Uterus (tissue), 2 donors: ENCODE measurements around the gene CARS1.

Experiments
- POLR2A ChIP-seq, 2 donors: fragments of 450-650 bp; IDR thresholded peaks; one replicate each; pipeline ENCODE4 v1.6.1; 2016; ENCODE audit warnings: antibody characterized with exemption in 2 of 2, mild to moderate bottlenecking in 1 of 2, moderate library complexity in 1 of 2
- TF ChIP-seq, protein P1 (sequence below), 4 experiments: fragments of 200-600 bp in 2 of 4; fragments of 450-650 bp in 2 of 4; sonication (generic) in 2 of 4; IDR thresholded peaks; one replicate each; pipeline ENCODE4 v1.5.1; 2016 to 2019; ENCODE audit warnings: antibody characterized with exemption in 4 of 4, mild to moderate bottlenecking in 2 of 4, moderate library complexity in 1 of 4

DNA sequence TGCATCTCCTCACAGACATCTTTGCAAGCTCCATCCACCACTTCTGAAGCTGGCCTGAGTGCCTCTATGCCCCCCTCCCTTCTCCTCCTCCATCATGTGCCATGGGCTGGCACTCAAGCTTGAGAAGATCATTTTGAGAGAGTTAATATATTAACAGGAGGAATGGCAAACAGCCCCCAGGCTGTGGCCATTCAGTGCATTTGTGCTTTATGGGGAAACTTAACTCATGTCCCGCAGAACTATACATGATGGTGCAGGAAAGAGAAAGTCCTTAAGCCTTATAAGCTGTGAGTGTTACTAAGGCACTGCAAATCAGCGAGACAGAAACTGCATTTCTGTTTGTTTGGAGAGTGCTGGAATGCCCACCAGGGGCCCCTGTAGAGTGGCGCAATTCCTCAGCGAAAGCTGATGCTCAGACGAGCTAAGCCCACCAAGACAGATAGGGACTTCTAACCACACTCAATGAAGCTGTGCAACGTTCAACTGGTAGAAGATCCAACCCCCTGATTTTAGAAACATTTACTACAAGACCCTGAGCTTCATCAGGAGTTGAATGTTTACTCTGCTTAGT is 101.2 kb downstream of the CARS1 start:
- TF ChIP-seq, protein P1, sequence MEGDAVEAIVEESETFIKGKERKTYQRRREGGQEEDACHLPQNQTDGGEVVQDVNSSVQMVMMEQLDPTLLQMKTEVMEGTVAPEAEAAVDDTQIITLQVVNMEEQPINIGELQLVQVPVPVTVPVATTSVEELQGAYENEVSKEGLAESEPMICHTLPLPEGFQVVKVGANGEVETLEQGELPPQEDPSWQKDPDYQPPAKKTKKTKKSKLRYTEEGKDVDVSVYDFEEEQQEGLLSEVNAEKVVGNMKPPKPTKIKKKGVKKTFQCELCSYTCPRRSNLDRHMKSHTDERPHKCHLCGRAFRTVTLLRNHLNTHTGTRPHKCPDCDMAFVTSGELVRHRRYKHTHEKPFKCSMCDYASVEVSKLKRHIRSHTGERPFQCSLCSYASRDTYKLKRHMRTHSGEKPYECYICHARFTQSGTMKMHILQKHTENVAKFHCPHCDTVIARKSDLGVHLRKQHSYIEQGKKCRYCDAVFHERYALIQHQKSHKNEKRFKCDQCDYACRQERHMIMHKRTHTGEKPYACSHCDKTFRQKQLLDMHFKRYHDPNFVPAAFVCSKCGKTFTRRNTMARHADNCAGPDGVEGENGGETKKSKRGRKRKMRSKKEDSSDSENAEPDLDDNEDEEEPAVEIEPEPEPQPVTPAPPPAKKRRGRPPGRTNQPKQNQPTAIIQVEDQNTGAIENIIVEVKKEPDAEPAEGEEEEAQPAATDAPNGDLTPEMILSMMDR (IDR thresholded peaks at IDR 0.05) = no peak
- TF ChIP-seq POLR2A (IDR thresholded peaks at IDR 0.05) = no peak
